Motor neuron (in vitro differentiated cells): ENCODE results near the gene ANO4. TPM values are rescaled to one million over a fixed set of nuclear protein-coding genes. Genes with fewer than 3 reads are reported as not detected.
"Not testable (repeated sequence)": the region's sequence is repeated elsewhere in the genome, so short reads cannot be mapped to it uniquely, and the experiment has no call there.

Experiments
- ATAC-seq, 8 experiments: fragments of 200-7000 bp; cut with Tn5 transposase; replicated peaks in 6 of 8; 2 replicates each; pipeline ENCODE4 v1.8.0; 2021; ENCODE audit warnings: mild to moderate bottlenecking in 8 of 8, moderate library complexity in 8 of 8
- H3K27ac ChIP-seq, 2 donors: fragments of 250-450 bp; sonication (Bioruptor Pico); 2 replicates each; pipeline ENCODE4 v1.9.0; 2021; ENCODE audit warnings: antibody characterized with exemption in 2 of 2, mild to moderate bottlenecking in 2 of 2, moderate library complexity in 1 of 2
- H3K4me1 ChIP-seq, 2 donors: fragments of 250-450 bp; sonication (Bioruptor Pico); replicated peaks in 1 of 2; 2 replicates each; pipeline ENCODE4 v1.6.1; 2021; ENCODE audit warnings: antibody characterized with exemption in 2 of 2, mild to moderate bottlenecking in 2 of 2, moderate library complexity in 1 of 2
- H3K4me3 ChIP-seq, 5 donors: fragments of 250-450 bp; sonication (Bioruptor Pico); 2 replicates each; pipeline ENCODE4 v1.9.0; 2021; ENCODE audit warnings: antibody characterized with exemption in 5 of 5, mild to moderate bottlenecking in 5 of 5, moderate library complexity in 4 of 5
- WGBS, 10 experiments: fragments of 450-650 bp; shearing (Covaris generic); methylation state at CpG; one replicate each; pipeline ENCODE4 v1.0.0; 2022; 5-methylcytosine and 5-hydroxymethylcytosine counted together
- in situ Hi-C, 9 experiments: fragments of 400-800 bp; cut with MboI; loops; one replicate each; pipeline ENCODE4 v1.15.0; 2021; ENCODE audit warnings: low sequenced_read_pairs in 9 of 9, low pct_unique_long_range_greater_than_20kb in 2 of 9; ENCODE audit not compliant: unreplicated experiment in 9 of 9
- total RNA-seq, 8 experiments: library from RNA; unstranded; fragments of 300-600 nt; gene quantifications; 2 replicates each; pipeline versions ENCODE4 v1.2.3 to v1.2.4, GENCODE V29; 2022

ANO4 gene
- total RNA-seq, 8 experiments from 2014 or later = 0.76 to 27.3 (median 1.7) TPM; not detected in 1

DNA sequence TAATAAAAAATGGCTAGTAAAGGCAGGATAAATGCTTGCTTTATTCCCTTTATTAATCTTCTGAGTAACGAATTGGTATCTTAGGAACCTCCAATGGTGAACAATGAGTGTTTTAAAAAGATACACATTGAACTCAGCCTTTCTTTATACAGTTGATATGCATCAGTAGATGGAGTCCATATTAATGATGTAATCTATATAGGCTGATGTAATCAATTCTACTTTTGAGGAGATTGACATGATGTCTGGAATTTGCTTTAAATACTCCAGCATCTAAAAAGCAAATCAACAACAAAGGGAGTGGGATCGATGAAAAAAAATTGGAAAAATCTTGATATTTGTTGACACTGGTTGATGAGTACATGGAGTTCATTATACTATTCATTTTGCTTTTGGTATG is 106.2 kb downstream of the ANO4 start:
- in situ Hi-C loops = no loop called here
- no peaks in the 10 kb centered on the region for H3K4me1 ChIP-seq
- no peak overlapping the region for H3K27ac ChIP-seq
- H3K4me3 ChIP-seq = no peak overlapping the region
- 22 to 100% (median 84%) methylated on average over 1 to 2 of the region's 2 CpGs for WGBS, 10 experiments
- ATAC-seq = no peak

- in situ Hi-C loops = no loop called here
- Histone ChIP-seq H3K27ac (no peak overlapping the region), H3K4me3 (no peak overlapping the region), H3K4me1 (no peaks in the 10 kb centered on the region)
- no peak for ATAC-seq
- WGBS, 10 experiments = 40 to 100% (median 69%) methylated on average over 1 of the region's 1 CpG; no CpG with 5 or more reads in 2 of the 10 experiments
These were observed 106.7 kb downstream of the ANO4 start for GRCh38 chr12:100901266-100901665.

GRCh38 chr12:100904270-100904669 is 109.7 kb downstream of the ANO4 start:
- no peak for ATAC-seq
- H3K27ac ChIP-seq = no peak overlapping the region
- no peaks in the 10 kb centered on the region for H3K4me1 ChIP-seq
- no peak overlapping the region for H3K4me3 ChIP-seq
- 19 to 100% (median 75%) methylated on average over 1 to 3 of the region's 3 CpGs; no CpG with 5 or more reads in 1 of the 10 experiments for WGBS, 10 experiments
- in situ Hi-C loops = no loop called here

GRCh38 chr12:100908501-100908900 is 113.9 kb downstream of the ANO4 start:
- H3K27ac ChIP-seq = no peak overlapping the region
- H3K4me3 ChIP-seq = no peak overlapping the region
- peak in 2 of 8 experiments; percentile 48 to 69 for ATAC-seq
- 0 to 100% (median 36%) methylated on average over 1 to 2 of the region's 2 CpGs; no CpG with 5 or more reads in 3 of the 10 experiments for WGBS, 10 experiments
- in situ Hi-C loops = no loop called here
- H3K4me1 ChIP-seq = no peaks in the 10 kb centered on the region

DNA sequence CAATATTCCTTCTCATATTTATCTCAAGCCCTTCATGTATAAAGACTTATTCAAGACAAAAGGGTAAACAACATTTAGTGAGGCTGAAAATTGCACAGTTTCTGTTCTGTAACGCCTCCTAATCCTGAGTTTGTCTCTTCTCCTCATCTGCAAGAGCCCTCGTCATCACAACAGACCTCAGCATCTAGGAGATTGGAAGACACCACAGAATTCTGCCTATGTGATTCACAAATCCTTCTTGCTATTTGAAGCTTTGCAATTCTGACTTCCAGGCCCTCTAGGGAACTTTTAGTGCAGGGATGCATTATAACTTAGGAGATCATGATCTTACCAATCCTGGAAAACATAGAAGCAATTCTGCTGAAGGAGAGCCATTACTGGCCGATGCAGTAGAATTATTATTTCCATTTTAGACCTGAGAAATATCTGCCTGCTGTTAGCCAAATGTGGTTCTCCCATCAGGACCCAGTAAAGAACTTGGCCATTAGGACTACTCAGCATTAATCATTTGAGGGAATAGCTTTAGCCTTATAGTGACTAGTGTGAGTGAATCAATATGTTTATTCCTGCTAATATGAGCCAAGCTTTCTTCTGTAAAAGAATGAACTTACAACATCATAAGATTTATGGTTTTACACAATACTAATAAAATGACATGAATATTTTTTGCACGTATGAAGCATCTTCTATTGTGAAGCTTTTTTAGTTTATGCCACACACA is 119.5 kb downstream of the ANO4 start:
- in situ Hi-C loops = no loop called here
- H3K4me3 ChIP-seq = no peak overlapping the region
- H3K27ac ChIP-seq = no peak overlapping the region
- 10 to 95% (median 57%) methylated on average over 1 to 4 of the region's 4 CpGs for WGBS, 10 experiments
- no peaks in the 10 kb centered on the region for H3K4me1 ChIP-seq
- peak in 5 of 8 experiments; percentile 60 to 89 (median 74) for ATAC-seq

DNA sequence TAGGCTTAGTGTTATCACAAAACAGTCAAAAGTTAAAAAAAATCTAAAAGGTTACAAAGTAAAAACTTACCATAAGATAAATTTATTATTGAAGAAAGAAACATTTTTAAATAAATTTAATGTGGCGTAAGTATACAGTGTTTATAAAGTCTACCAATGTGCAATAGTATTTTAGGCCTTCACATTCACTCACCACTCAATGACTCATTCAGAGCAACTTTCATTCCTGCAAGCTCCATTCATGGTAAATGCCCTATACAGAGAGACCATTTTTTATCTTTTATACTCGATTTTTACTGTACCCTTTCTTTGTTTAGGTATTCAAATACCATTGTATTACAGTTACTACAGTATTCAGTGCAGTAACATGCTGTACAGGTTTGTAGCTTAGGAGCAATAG is 124.5 kb downstream of the ANO4 start:
- ATAC-seq = no peak
- WGBS, 10 experiments = 29 to 100% (median 73%) methylated on average over 1 to 2 of the region's 2 CpGs

DNA sequence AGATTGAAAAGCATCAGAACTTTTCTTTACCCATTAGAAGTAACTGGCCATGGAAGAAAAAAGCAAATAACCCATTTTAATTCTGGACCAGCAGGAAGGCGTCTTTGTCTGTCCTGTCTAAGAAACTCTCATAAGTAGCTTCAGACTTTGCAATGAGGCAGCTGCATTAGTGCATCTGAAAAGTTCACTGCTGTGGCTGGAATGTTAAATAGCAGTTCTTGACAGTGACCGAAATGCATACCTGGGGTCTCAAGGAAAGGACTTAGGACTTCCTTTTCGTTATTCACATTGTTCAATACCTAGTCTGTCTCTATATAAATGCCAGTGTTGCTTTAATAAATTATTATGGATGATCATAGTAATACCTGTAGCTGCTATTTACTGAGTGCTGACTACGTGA is 125.9 kb downstream of the ANO4 start:
- ATAC-seq = no peak
- Histone ChIP-seq H3K4me1 (no peaks in the 10 kb centered on the region), H3K4me3 (no peak overlapping the region), H3K27ac (no peak overlapping the region)
- in situ Hi-C loops = no loop called here
- WGBS, 10 experiments = 13 to 79% (median 65%) methylated on average over 1 to 4 of the region's 4 CpGs; no CpG with 5 or more reads in 1 of the 10 experiments

More for the DNA sequence above, 124.5 kb downstream of the ANO4 start:
- Histone ChIP-seq H3K4me3 (no peak overlapping the region), H3K27ac (no peak overlapping the region), H3K4me1 (no peaks in the 10 kb centered on the region)
- in situ Hi-C loops = no loop called here

- in situ Hi-C loops = no loop called here
- 11 to 44% methylated on average over 1 of the region's 1 CpG; no CpG with 5 or more reads in 8 of the 10 experiments for WGBS, 10 experiments
- peak in 3 of 8 experiments; percentile 40 to 58 (median 56) for ATAC-seq
- no peak overlapping the region for H3K4me3 ChIP-seq
- no peaks in the 10 kb centered on the region for H3K4me1 ChIP-seq
- H3K27ac ChIP-seq = no peak overlapping the region
These were observed 132.2 kb downstream of the ANO4 start for GRCh38 chr12:100926669-100927248.

GRCh38 chr12:100927826-100928225 is 133.2 kb downstream of the ANO4 start:
- Histone ChIP-seq H3K4me3 (no peak overlapping the region), H3K27ac (no peak overlapping the region), H3K4me1 (no peaks in the 10 kb centered on the region)
- 0 to 100% (median 45%) methylated on average over 1 to 2 of the region's 4 CpGs; no CpG with 5 or more reads in 4 of the 10 experiments for WGBS, 10 experiments
- ATAC-seq = peak in 7 of 8 experiments; percentile 15 to 93 (median 57)
- in situ Hi-C loops = no loop called here

- 0 to 87% (median 50%) methylated on average over 1 to 2 of the region's 2 CpGs; no CpG with 5 or more reads in 2 of the 10 experiments for WGBS, 10 experiments
- peak in 3 of 8 experiments; percentile 53 to 57 (median 56) for ATAC-seq
These were observed 138.0 kb downstream of the ANO4 start for GRCh38 chr12:100932571-100932970.

DNA sequence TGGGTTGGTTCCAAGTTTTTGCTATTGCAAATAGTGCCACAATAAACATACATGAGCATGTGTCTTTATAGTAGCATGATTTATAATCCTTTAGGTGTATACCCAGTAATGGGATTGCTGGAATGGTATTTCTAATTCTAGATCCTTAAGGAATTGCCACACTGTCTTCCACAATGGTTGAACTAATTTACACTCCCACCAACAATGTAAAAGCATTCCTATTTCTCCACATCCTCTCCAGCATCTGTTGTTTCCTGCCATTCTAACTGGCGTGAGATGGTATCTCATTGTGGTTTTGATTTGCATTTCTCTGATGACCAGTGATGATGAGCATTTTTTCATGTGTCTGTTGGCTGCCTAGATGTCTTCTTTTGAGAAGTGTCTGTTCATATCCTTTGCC is 139.0 kb downstream of the ANO4 start:
- H3K4me1 ChIP-seq, ATAC-seq, in situ Hi-C loops, H3K27ac ChIP-seq, H3K4me3 ChIP-seq: not testable (repeated sequence)
- 83 to 86% methylated on average over 1 of the region's 1 CpG; no CpG with 5 or more reads in 8 of the 10 experiments for WGBS, 10 experiments

More at GRCh38 chr12:100932571-100932970, 138.0 kb downstream of the ANO4 start:
- Histone ChIP-seq H3K4me1 (no peaks in the 10 kb centered on the region), H3K4me3 (no peak overlapping the region), H3K27ac (no peak overlapping the region)
- in situ Hi-C loops = no loop called here

- 33 to 100% (median 85%) methylated on average over 1 of the region's 1 CpG; no CpG with 5 or more reads in 4 of the 10 experiments for WGBS, 10 experiments
- Histone ChIP-seq H3K4me1 (no peaks in the 10 kb centered on the region), H3K27ac (no peak overlapping the region), H3K4me3 (no peak overlapping the region)
- in situ Hi-C loops = no loop called here
- no peak for ATAC-seq
These were observed 141.4 kb downstream of the ANO4 start for GRCh38 chr12:100935929-100936328.

GRCh38 chr12:100936661-100937060 is 142.1 kb downstream of the ANO4 start:
- no peaks in the 10 kb centered on the region for H3K4me1 ChIP-seq
- no peak overlapping the region for H3K4me3 ChIP-seq
- peak in 2 of 8 experiments; percentile 25 to 44 for ATAC-seq
- no peak overlapping the region for H3K27ac ChIP-seq
- in situ Hi-C loops = no loop called here
- WGBS, 10 experiments = 7 to 100% (median 71%) methylated on average over 3 to 5 of the region's 5 CpGs; no CpG with 5 or more reads in 1 of the 10 experiments
